Dendritic cell treated with granulocyte-macrophage colony-stimulating factor and Interleukin-4, amounts not matched to agents 40 ng/mL and 50 ng/mL, for 4 days (primary cell): Measurements from ENCODE around the gene SLC25A44.
A peak's percentile ranks its signal among the peaks of the same experiment; 100 is the strongest.

Experiments used
- H3K27ac Mint-ChIP-seq: one replicate; pipeline ENCODE4 v1.8.0; 2022; ENCODE audit warnings: mild to moderate bottlenecking, mixed read lengths
- H3K27me3 Mint-ChIP-seq: one replicate; pipeline ENCODE4 v1.8.0; 2022; ENCODE audit warnings: mild to moderate bottlenecking, mixed read lengths
- H3K36me3 Mint-ChIP-seq: one replicate; pipeline ENCODE4 v1.8.0; 2022; ENCODE audit warnings: low read depth, mixed read lengths
- H3K4me1 Mint-ChIP-seq: one replicate; pipeline ENCODE4 v1.8.0; 2022; ENCODE audit warnings: low read depth, mixed read lengths
- H3K4me3 Mint-ChIP-seq: one replicate; pipeline ENCODE4 v1.8.0; 2022; ENCODE audit warnings: mild to moderate bottlenecking, moderate library complexity, mixed read lengths
- H3K9me3 Mint-ChIP-seq: one replicate; pipeline ENCODE4 v1.8.0; 2022; ENCODE audit warnings: mixed read lengths
- intact Hi-C: fragments of 100-400 bp; cut with micrococcal nuclease; formaldehyde crosslinking; loops from one replicate; pipeline ENCODE4 v1.15.0; 2022

The SLC25A44 gene

DNA sequence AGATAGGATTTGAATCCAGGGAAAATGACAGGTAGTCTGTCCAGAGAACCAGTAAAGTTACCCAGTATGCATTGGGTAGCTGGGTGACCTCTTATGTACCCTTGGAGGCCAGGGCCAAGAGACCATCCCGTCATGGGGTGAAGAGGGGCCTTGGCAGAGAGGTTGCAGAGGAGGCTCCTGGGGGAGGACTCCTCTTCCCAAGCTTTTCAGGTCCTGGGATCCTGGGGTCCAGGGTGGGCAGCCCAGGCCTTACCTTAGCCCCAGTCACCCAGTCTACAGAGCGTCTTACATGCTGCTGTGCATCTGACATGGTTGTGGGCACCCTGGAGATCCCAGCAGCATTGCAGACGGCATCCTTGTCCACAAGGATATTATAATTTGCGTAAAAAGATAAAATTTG is 32.9 kb downstream of the SLC25A44 start:
- H3K4me3 Mint-ChIP-seq, result no peak overlapping the region
- peaks cover 22% of the 10 kb centered on the region for H3K4me1 Mint-ChIP-seq
- H3K9me3 Mint-ChIP-seq, result no peaks in the 10 kb centered on the region
- no peak overlapping the region for H3K27ac Mint-ChIP-seq
- peaks cover 80% of the 10 kb centered on the region for H3K36me3 Mint-ChIP-seq
- intact Hi-C loops, result loop anchor here (5.0 kb wide), 1 partner anchor 134 kb away; no protein-coding TSS in a partner anchor
- H3K27me3 Mint-ChIP-seq, result no peaks in the 10 kb centered on the region

GRCh38 chr1:156228501-156228900 is 34.6 kb downstream of the SLC25A44 start:
- H3K9me3 Mint-ChIP-seq, result no peaks in the 10 kb centered on the region
- peaks cover 22% of the 10 kb centered on the region for H3K4me1 Mint-ChIP-seq
- H3K27ac Mint-ChIP-seq, result peak overlapping the region; percentile 87
- intact Hi-C loops, result loop anchor here (5.0 kb wide), 1 partner anchor 136 kb away; no protein-coding TSS in a partner anchor
- peaks cover 76% of the 10 kb centered on the region for H3K36me3 Mint-ChIP-seq
- H3K27me3 Mint-ChIP-seq, result no peaks in the 10 kb centered on the region
- peak overlapping the region; percentile 32 for H3K4me3 Mint-ChIP-seq

DNA sequence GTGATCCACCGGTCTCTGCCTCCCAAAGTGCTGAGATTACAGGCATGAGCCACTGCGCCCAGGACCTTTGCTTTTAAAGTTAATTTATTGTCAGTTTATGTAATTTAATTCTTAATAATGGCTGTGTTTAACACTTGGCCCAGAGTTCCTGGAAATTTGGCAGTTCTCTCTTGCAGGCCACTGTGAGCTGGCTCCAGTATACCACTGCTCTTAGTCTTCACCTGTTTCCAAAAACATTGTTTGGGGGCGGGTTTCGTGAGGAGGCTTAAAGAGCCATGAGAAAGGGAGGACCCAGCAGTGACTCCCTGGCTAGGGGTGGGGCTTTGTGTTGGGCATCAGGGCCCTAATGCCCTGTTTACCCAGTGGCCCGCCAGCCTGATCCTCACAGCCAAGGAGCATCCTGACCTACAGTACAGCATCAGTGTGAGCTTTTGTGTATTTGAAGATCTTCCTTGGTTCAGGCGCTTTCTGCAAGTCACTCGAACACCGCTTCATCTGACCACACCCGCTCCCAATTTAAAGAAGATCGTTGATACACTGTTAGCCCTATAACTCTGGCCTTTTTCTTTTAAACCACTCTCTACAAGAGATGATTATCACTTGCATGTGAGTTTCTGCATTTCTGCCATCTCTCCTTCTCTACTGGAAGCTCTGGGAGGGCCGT is 36.0 kb downstream of the SLC25A44 start:
- H3K36me3 Mint-ChIP-seq, result peaks cover 79% of the 10 kb centered on the region
- intact Hi-C loops, result loop anchor here (5.0 kb wide), 1 partner anchor 138 kb away; no protein-coding TSS in a partner anchor
- H3K27ac Mint-ChIP-seq, result peak overlapping the region; percentile 29
- peaks cover 22% of the 10 kb centered on the region for H3K4me1 Mint-ChIP-seq
- H3K9me3 Mint-ChIP-seq, result no peaks in the 10 kb centered on the region
- no peaks in the 10 kb centered on the region for H3K27me3 Mint-ChIP-seq
- H3K4me3 Mint-ChIP-seq, result no peak overlapping the region

- H3K4me3 Mint-ChIP-seq, result no peak overlapping the region
- H3K36me3 Mint-ChIP-seq, result peaks cover 82% of the 10 kb centered on the region
- H3K27me3 Mint-ChIP-seq, result no peaks in the 10 kb centered on the region
- H3K4me1 Mint-ChIP-seq, result peaks cover 22% of the 10 kb centered on the region
- H3K9me3 Mint-ChIP-seq, result no peaks in the 10 kb centered on the region
- H3K27ac Mint-ChIP-seq, result peak overlapping the region; percentile 29
- intact Hi-C loops, result no loop called here
Measured at GRCh38 chr1:156230473-156230837, 36.6 kb downstream of the SLC25A44 start.

- H3K27ac Mint-ChIP-seq, result peak overlapping the region; percentile 20
- H3K4me3 Mint-ChIP-seq, result no peak overlapping the region
- peaks cover 22% of the 10 kb centered on the region for H3K4me1 Mint-ChIP-seq
- H3K27me3 Mint-ChIP-seq, result no peaks in the 10 kb centered on the region
- no peaks in the 10 kb centered on the region for H3K9me3 Mint-ChIP-seq
- peaks cover 89% of the 10 kb centered on the region for H3K36me3 Mint-ChIP-seq
- intact Hi-C loops, result no loop called here
Measured at GRCh38 chr1:156232201-156232894, 38.4 kb downstream of the SLC25A44 start.

DNA sequence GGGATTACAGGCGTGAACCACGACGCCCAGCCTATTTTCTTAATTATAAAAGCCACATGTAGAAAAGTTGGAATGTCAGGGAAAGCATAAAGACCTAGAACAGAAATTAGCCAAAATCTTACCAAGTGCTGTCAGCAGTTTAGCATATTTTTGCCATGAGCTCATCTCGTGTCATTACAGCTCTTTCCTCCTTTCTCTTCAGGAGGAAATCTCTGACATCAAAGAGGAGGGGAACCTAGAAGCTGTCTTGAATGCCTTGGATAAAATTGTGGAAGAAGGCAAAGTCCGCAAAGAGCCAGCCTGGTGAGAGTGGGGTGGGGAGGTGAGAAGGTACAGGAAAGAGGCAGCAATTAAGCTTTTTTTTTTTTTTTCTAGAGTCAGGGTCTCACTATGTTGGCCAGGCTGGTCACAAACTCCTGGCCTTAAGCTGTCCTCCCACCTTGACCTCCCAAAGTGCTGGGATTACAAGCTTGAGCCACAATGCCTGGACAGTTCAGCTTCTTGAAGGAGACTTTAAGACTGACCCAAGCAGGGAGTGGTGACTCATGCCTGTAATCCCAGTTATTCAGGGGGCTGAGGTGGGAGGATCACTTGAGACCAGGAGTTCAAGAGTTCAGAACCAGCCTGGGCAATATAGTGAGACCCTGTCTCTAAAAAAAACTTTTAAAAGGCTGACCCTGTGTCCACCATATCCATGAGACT is 39.7 kb downstream of the SLC25A44 start:
- no peaks in the 10 kb centered on the region for H3K27me3 Mint-ChIP-seq
- H3K9me3 Mint-ChIP-seq, result no peaks in the 10 kb centered on the region
- intact Hi-C loops, result no loop called here
- no peak overlapping the region for H3K4me3 Mint-ChIP-seq
- peaks cover 16% of the 10 kb centered on the region for H3K4me1 Mint-ChIP-seq
- no peak overlapping the region for H3K27ac Mint-ChIP-seq
- H3K36me3 Mint-ChIP-seq, result peaks cover 91% of the 10 kb centered on the region

DNA sequence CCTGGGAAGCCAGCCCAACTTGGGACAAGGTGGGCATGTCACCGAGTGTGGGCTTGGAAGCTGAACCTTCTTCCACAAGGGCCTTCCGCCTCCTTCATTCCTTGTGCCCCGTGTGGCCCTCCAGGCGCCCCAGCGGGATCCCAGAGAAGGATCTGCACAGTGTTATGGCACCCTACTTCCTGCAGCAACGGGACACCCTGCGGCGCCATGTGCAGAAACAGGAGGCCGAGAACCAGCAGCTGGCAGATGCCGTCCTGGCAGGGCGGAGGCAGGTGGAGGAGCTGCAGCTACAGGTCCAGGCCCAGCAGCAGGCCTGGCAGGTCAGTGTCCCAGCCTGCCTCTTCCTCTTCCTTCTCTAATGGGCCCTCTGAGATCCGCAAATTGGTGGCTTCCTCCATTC is 42.3 kb downstream of the SLC25A44 start:
- intact Hi-C loops, result no loop called here
- H3K27ac Mint-ChIP-seq, result no peak overlapping the region
- H3K4me1 Mint-ChIP-seq, result no peaks in the 10 kb centered on the region
- no peaks in the 10 kb centered on the region for H3K9me3 Mint-ChIP-seq
- no peaks in the 10 kb centered on the region for H3K27me3 Mint-ChIP-seq
- no peak overlapping the region for H3K4me3 Mint-ChIP-seq
- peaks cover 96% of the 10 kb centered on the region for H3K36me3 Mint-ChIP-seq

DNA sequence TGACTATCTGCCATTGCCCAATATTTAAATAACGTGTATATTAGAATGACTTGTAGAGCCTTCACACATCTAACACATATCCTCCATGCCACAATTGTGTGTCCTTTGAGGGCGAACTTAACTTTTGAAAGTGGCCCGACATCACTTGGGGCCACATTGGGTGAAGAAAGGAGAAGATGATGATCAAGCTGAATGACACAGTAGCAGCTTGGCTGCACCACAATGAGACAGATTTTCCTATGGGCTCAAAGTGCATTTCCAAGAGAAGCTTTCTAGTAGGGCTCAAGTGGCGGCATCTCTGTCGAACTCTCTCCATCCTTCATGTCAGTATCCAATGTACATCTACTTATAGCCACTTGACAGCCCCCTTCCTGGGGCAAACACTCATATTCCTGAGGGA is 44.3 kb downstream of the SLC25A44 start:
- intact Hi-C loops, result no loop called here
- H3K9me3 Mint-ChIP-seq, result no peaks in the 10 kb centered on the region
- no peaks in the 10 kb centered on the region for H3K4me1 Mint-ChIP-seq
- H3K36me3 Mint-ChIP-seq, result peaks cover 94% of the 10 kb centered on the region
- H3K4me3 Mint-ChIP-seq, result no peak overlapping the region
- no peak overlapping the region for H3K27ac Mint-ChIP-seq
- no peaks in the 10 kb centered on the region for H3K27me3 Mint-ChIP-seq

- Mint-ChIP-seq H3K27me3 (peaks cover 22% of the 10 kb centered on the region), H3K4me3 (no peak overlapping the region), H3K36me3 (peaks cover 68% of the 10 kb centered on the region), H3K9me3 (no peaks in the 10 kb centered on the region), H3K4me1 (peaks cover 11% of the 10 kb centered on the region), H3K27ac (no peak overlapping the region)
- intact Hi-C loops, result no loop called here
Measured at GRCh38 chr1:156241311-156241811, 47.5 kb downstream of the SLC25A44 start.

DNA sequence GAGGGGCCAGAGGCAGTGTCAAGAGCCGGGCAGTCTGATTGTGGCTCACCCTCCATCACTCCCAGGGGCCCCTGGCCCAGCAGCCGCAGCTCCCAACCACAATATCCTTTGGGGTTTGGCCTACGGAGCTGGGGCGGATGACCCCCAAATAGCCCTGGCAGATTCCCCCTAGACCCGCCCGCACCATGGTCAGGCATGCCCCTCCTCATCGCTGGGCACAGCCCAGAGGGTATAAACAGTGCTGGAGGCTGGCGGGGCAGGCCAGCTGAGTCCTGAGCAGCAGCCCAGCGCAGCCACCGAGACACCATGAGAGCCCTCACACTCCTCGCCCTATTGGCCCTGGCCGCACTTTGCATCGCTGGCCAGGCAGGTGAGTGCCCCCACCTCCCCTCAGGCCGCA is 48.0 kb downstream of the SLC25A44 start, which contains the start of gene BGLAP:
Gene BGLAP, plus strand, starts transcription at position 259 of the 400 bp plus-strand sequence. Its CDS starts 48 bp downstream, at position 307.
- H3K27me3 Mint-ChIP-seq, result peaks cover 28% of the 10 kb centered on the region
- intact Hi-C loops, result no loop called here
- peaks cover 13% of the 10 kb centered on the region for H3K4me1 Mint-ChIP-seq
- no peaks in the 10 kb centered on the region for H3K9me3 Mint-ChIP-seq
- H3K27ac Mint-ChIP-seq, result no peak within 1 kb of the TSS
- peaks cover 63% of the 10 kb centered on the region for H3K36me3 Mint-ChIP-seq
- no peak within 1 kb of the TSS for H3K4me3 Mint-ChIP-seq

DNA sequence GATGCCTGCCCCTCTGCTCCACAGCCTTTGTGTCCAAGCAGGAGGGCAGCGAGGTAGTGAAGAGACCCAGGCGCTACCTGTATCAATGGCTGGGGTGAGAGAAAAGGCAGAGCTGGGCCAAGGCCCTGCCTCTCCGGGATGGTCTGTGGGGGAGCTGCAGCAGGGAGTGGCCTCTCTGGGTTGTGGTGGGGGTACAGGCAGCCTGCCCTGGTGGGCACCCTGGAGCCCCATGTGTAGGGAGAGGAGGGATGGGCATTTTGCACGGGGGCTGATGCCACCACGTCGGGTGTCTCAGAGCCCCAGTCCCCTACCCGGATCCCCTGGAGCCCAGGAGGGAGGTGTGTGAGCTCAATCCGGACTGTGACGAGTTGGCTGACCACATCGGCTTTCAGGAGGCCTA is 48.8 kb downstream of the SLC25A44 start:
- Mint-ChIP-seq H3K27me3 (peaks cover 36% of the 10 kb centered on the region), H3K27ac (no peak overlapping the region), H3K4me3 (no peak overlapping the region), H3K36me3 (peaks cover 57% of the 10 kb centered on the region), H3K4me1 (peaks cover 13% of the 10 kb centered on the region), H3K9me3 (no peaks in the 10 kb centered on the region)
- intact Hi-C loops, result no loop called here

GRCh38 chr1:156244126-156244525 is 50.2 kb downstream of the SLC25A44 start:
- H3K27ac Mint-ChIP-seq, result no peak overlapping the region
- no peaks in the 10 kb centered on the region for H3K9me3 Mint-ChIP-seq

GRCh38 chr1:156244712-156245111 is 50.8 kb downstream of the SLC25A44 start:
- Mint-ChIP-seq H3K9me3 (no peaks in the 10 kb centered on the region), H3K4me1 (peaks cover 13% of the 10 kb centered on the region), H3K27ac (no peak overlapping the region), H3K36me3 (peaks cover 48% of the 10 kb centered on the region), H3K4me3 (no peak overlapping the region), H3K27me3 (peaks cover 37% of the 10 kb centered on the region)
- intact Hi-C loops, result no loop called here

More at GRCh38 chr1:156244126-156244525, 50.2 kb downstream of the SLC25A44 start:
- H3K4me1 Mint-ChIP-seq, result peaks cover 13% of the 10 kb centered on the region
- intact Hi-C loops, result no loop called here
- H3K27me3 Mint-ChIP-seq, result peaks cover 37% of the 10 kb centered on the region
- H3K36me3 Mint-ChIP-seq, result peaks cover 48% of the 10 kb centered on the region
- no peak overlapping the region for H3K4me3 Mint-ChIP-seq
